ENCODE measurements around the gene NEUROD1.
"Not testable (repeated sequence)": the region's sequence is repeated elsewhere in the genome, so short reads cannot be mapped to it uniquely, and the experiment has no call there.

Gene NEUROD1

DNA sequence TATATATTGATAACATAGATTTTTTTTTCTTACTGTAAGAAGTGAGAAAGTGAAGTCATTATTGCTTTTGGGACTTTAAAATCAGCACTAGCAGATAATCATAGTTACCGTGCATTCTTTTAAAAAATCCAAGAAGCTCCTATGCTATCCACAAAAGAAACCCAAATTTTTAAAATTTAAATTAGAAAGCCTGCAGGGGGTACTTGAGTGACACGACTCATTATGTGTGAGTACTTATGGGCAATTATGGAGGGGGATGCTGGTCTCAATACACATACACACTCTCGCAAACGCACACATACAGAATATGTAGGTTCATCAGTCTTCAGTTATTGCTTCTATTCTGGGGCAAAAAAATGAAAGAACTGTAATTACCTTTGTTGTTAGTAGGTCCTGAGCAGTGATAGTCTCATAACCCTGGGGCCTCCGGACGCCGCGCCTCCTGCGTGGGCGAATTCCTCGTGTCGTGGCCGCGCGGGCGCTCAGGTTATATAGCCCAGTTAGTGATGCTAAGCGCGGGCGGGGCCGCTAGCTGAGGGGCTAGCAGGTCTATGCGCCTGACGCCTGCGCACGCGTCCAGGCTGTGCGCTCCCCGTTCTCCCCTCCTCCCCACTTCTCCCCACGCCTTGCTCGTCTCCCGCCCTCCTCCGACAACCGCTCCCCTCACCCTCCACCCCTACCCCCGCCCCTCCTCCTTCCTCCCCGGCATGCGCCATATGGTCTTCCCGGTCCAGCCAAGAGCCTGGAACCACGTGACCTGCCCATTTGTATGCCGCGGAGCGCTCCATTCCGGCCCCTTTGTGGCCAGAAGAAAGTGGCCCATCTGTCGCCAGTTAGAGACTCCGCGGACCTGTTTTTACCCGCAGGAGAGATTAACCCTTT, at the start of gene NEUROD1:
Gene NEUROD1 (minus strand): TSS at position 463 of the 882 bp plus-strand sequence. CDS start 1,657 bp downstream, outside the sequence.
- H3K4me1 ChIP-seq (ENCODE audit: insufficient read depth, insufficient read length) = peaks cover 23% of the 10 kb centered on the region
- DNase-seq (ENCODE audit: low read depth, low spot score) = peak; percentile 58
- H3K36me3 ChIP-seq (ENCODE audit: insufficient read depth, insufficient read length, low read length) = no peaks in the 10 kb centered on the region
- peak within 1 kb of the TSS; percentile 28 for H3K4me3 ChIP-seq (ENCODE audit: insufficient read length, low read depth)
- H3K9ac ChIP-seq (ENCODE audit: insufficient read length, low read depth) = no peak within 1 kb of the TSS
- TF ChIP-seq ZNF274 (IDR thresholded peaks at IDR 0.05; ENCODE audit: low read depth, low read length) (no peak), SUZ12 (IDR thresholded peaks at IDR 0.05; ENCODE audit: extremely low read depth, insufficient read depth, insufficient read length) (no peak), YY1 (IDR thresholded peaks at IDR 0.05; ENCODE audit: insufficient read depth, insufficient read length) (no peak)
- H3K27me3 ChIP-seq (ENCODE audit: insufficient read depth, insufficient read length) = peaks cover 99% of the 10 kb centered on the region
- H3K9me3 ChIP-seq (ENCODE audit: insufficient read depth, low read length) = no peaks in the 10 kb centered on the region

DNA sequence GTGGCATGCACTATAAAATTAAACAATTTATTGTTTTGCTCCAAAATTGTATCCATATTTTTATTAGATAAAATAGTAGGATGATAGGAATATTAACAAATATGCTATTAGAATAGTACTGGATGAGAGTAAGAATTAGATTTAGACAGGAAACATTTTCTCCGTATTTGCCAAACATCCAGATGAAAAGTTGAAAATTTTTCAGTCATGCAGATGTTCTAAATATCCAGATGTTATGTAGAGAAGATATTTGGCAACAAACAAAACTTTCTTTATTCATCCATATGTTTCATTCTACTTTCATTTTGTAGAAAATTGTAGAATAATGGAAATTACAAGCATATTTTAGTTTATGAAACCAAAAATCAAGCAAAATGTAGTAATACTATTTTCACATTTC, 45.2 kb upstream of the NEUROD1 start:
- H3K4me3 ChIP-seq (ENCODE audit: insufficient read length, low read depth) = no peak overlapping the region
- DNase-seq (ENCODE audit: low read depth, low spot score) = no peak
- TF ChIP-seq SUZ12 (IDR thresholded peaks at IDR 0.05; ENCODE audit: extremely low read depth, insufficient read depth, insufficient read length) = no peak

DNA sequence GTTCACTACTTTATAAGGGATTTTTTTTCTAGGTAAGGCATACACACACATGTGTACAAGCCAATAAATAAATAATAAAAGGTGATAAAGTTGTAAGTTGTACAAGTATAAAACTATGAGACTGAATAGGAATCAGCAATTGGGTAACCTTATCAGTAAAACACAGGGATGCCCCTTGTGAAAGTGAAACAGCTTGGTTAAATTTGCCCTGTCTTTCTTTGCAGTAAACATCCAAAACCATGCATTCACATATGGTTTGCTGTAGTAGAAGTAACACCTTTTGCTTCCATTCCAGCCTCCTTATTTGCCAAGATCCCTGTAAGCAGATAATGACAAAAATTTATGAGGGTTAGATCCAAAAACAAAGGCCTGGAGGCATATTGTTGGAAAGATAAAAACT, 44.3 kb upstream of the NEUROD1 start:
- H3K36me3 ChIP-seq (ENCODE audit: insufficient read depth, insufficient read length, low read length) = no peaks in the 10 kb centered on the region
- no peak overlapping the region for H3K4me3 ChIP-seq (ENCODE audit: insufficient read length, low read depth)
- TF ChIP-seq ZNF274 (IDR thresholded peaks at IDR 0.05; ENCODE audit: low read depth, low read length) (no peak), YY1 (IDR thresholded peaks at IDR 0.05; ENCODE audit: insufficient read depth, insufficient read length) (no peak), SUZ12 (IDR thresholded peaks at IDR 0.05; ENCODE audit: extremely low read depth, insufficient read depth, insufficient read length) (no peak)
- no peak overlapping the region for H3K9ac ChIP-seq (ENCODE audit: insufficient read length, low read depth)
- no peak for DNase-seq (ENCODE audit: low read depth, low spot score)
- H3K4me1 ChIP-seq (ENCODE audit: insufficient read depth, insufficient read length) = no peaks in the 10 kb centered on the region
- no peaks in the 10 kb centered on the region for H3K9me3 ChIP-seq (ENCODE audit: insufficient read depth, low read length)
- H3K27me3 ChIP-seq (ENCODE audit: insufficient read depth, insufficient read length) = no peaks in the 10 kb centered on the region

More for the DNA sequence above, 45.2 kb upstream of the NEUROD1 start:
- Histone ChIP-seq H3K9me3 (ENCODE audit: insufficient read depth, low read length) (no peaks in the 10 kb centered on the region), H3K4me1 (ENCODE audit: insufficient read depth, insufficient read length) (no peaks in the 10 kb centered on the region), H3K9ac (ENCODE audit: insufficient read length, low read depth) (no peak overlapping the region), H3K36me3 (ENCODE audit: insufficient read depth, insufficient read length, low read length) (no peaks in the 10 kb centered on the region), H3K27me3 (ENCODE audit: insufficient read depth, insufficient read length) (no peaks in the 10 kb centered on the region)

DNA sequence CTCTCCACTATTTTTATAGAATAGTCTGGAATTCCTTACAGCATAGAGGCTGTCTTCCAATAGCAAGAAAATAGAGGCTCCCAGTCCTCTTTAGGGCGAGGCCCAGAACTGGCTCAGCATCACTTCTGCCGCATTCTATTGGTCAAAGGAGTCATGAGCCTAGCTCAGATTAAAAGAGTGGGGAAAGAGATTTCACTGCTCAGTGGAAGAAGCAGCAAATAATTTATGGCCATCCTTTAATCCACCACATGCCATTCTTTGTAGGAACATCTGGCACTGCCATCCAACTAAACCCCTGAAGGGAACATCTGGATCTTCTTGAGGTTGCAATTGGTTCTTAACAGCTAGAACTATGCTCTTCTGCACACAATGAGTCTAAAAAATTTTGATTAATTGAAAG, 43.4 kb upstream of the NEUROD1 start:
- Histone ChIP-seq H3K9me3 (ENCODE audit: insufficient read depth, low read length) (no peaks in the 10 kb centered on the region), H3K9ac (ENCODE audit: insufficient read length, low read depth) (no peak overlapping the region), H3K4me3 (ENCODE audit: insufficient read length, low read depth) (no peak overlapping the region), H3K36me3 (ENCODE audit: insufficient read depth, insufficient read length, low read length) (no peaks in the 10 kb centered on the region), H3K27me3 (ENCODE audit: insufficient read depth, insufficient read length) (no peaks in the 10 kb centered on the region), H3K4me1 (ENCODE audit: insufficient read depth, insufficient read length) (no peaks in the 10 kb centered on the region)
- TF ChIP-seq YY1 (IDR thresholded peaks at IDR 0.05; ENCODE audit: insufficient read depth, insufficient read length) (no peak), SUZ12 (IDR thresholded peaks at IDR 0.05; ENCODE audit: extremely low read depth, insufficient read depth, insufficient read length) (no peak)
- DNase-seq (ENCODE audit: low read depth, low spot score) = no peak

DNA sequence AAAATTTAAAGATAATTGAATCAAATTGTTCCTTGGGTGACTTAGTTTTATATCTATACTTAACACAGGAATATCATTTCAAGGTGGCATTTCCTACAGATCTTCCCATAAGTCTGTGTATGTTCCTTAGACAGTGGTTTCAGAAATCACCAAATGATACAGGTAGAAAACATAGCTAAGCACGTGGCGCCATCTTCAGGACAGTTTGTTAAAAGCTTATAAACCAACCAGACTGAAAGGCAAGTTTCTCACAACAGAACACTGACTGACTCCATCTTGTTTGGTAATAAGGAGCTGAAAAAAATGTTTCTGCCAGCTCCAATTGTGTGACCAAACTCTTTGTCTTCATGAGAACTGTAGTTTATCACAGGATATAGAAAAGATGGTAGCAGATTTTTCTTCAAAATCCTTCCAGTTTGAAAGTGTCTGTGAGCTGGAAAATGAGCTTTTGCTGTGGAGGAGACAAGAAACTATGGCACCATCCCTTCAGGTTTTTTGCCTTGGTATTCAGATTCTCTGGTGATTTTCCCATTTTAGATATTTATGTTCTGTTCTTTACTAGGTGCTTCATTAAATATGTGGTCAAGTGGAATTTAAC, 34.8 kb upstream of the NEUROD1 start:
- peak; percentile 66 for DNase-seq (ENCODE audit: low read depth, low spot score)
- Histone ChIP-seq H3K36me3 (ENCODE audit: insufficient read depth, insufficient read length, low read length) (no peaks in the 10 kb centered on the region), H3K9me3 (ENCODE audit: insufficient read depth, low read length) (no peaks in the 10 kb centered on the region), H3K4me1 (ENCODE audit: insufficient read depth, insufficient read length) (no peaks in the 10 kb centered on the region), H3K9ac (ENCODE audit: insufficient read length, low read depth) (no peak overlapping the region), H3K27me3 (ENCODE audit: insufficient read depth, insufficient read length) (no peaks in the 10 kb centered on the region), H3K4me3 (ENCODE audit: insufficient read length, low read depth) (no peak overlapping the region)
- TF ChIP-seq YY1 (IDR thresholded peaks at IDR 0.05; ENCODE audit: insufficient read depth, insufficient read length) = no peak
- TF ChIP-seq ZNF274 (IDR thresholded peaks at IDR 0.05; ENCODE audit: low read depth, low read length) = no peak
- no peak for TF ChIP-seq SUZ12 (IDR thresholded peaks at IDR 0.05; ENCODE audit: extremely low read depth, insufficient read depth, insufficient read length)

DNA sequence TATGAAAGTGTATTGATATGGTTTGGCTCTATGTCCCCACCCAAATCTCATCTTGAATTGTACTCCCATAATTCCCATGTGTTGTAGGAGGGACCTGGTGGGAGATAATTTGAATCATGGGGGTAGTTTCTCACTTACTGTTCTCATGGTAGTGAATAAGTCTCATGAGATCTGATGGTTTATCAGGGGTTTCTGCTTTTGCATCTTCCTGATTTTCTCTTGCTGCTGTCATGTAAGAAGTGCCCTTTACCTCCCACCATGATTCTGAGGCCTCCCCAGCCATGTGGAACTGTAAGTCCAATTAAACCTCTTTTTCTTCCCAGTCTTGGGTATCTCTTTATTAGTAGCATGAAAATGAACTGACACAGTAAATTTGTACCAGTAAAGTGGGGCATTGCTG, 30.7 kb upstream of the NEUROD1 start:
- DNase-seq (ENCODE audit: low read depth, low spot score); H3K4me3 ChIP-seq (ENCODE audit: insufficient read length, low read depth); H3K4me1 ChIP-seq (ENCODE audit: insufficient read depth, insufficient read length); H3K36me3 ChIP-seq (ENCODE audit: insufficient read depth, insufficient read length, low read length); H3K27me3 ChIP-seq (ENCODE audit: insufficient read depth, insufficient read length); H3K9me3 ChIP-seq (ENCODE audit: insufficient read depth, low read length); H3K9ac ChIP-seq (ENCODE audit: insufficient read length, low read depth): not testable (repeated sequence)

DNA sequence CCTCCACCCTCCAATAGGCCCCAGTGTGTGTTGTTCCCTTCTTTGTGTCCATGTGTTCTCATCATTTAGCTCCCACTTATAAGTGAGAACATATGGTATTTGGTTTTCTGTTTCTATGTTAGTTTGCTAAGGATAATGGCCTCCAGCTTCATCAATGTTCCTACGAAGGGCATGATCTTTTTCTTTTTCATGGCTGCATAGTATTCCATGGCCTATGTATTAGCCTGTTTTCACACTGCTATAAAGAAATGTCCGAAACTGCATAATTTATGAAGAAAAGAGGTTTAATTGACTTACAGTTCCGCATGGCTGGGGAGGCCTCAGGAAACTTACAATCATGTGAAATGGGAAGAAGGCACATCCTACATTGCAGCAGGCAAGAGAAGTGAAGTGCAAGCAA, 22.2 kb upstream of the NEUROD1 start:
- DNase-seq (ENCODE audit: low read depth, low spot score); H3K36me3 ChIP-seq (ENCODE audit: insufficient read depth, insufficient read length, low read length); H3K27me3 ChIP-seq (ENCODE audit: insufficient read depth, insufficient read length); H3K4me3 ChIP-seq (ENCODE audit: insufficient read length, low read depth); H3K9ac ChIP-seq (ENCODE audit: insufficient read length, low read depth); H3K4me1 ChIP-seq (ENCODE audit: insufficient read depth, insufficient read length): not testable (repeated sequence)
- peaks cover 15% of the 10 kb centered on the region; the same call in 1 of the 2 replicates for H3K9me3 ChIP-seq (ENCODE audit: insufficient read depth, low read length)
